K562 (cell line): ENCODE data around the gene HACD1. TPM values are rescaled to one million over a fixed set of nuclear protein-coding genes. Genes with fewer than 3 reads are reported as not detected.
A peak's percentile ranks its signal among the peaks of the same experiment; 100 is the strongest.

Experiments used
- BCOR ChIP-seq: fragments of 450-650 bp; IDR thresholded peaks from 2 replicates; pipeline ENCODE4 v1.6.1; 2016
- CBFA2T3 ChIP-seq: fragments of 450-650 bp; IDR thresholded peaks from 2 replicates; pipeline ENCODE4 v1.6.1; 2017
- CHD4 ChIP-seq: fragments of 200-600 bp; sonication (generic); IDR thresholded peaks from 3 replicates; pipeline ENCODE4 v1.6.1; 2012; ENCODE audit warnings: low read depth, mild to moderate bottlenecking, mixed read lengths, low read length, inconsistent platforms; ENCODE audit not compliant: insufficient read depth, insufficient replicate concordance, poor library complexity, severe bottlenecking
- CSDE1 ChIP-seq, 2 experiments: fragments of 450-650 bp; IDR thresholded peaks; 2 replicates each; pipeline ENCODE4 v1.6.1; 2016; ENCODE audit warnings: mild to moderate bottlenecking in 1 of 2
- E2F4 ChIP-seq: sonication (generic); formaldehyde crosslinking; IDR thresholded peaks from 2 replicates; pipeline ENCODE4 v1.8.0; 2022; ENCODE audit warnings: mild to moderate bottlenecking, low read depth, missing genetic modification reagents
- FOXJ2 ChIP-seq: fragments of 200-800 bp; sonication (Bioruptor generic); IDR thresholded peaks from 2 replicates; pipeline ENCODE4 v1.6.1; 2016; ENCODE audit warnings: missing genetic modification characterization, missing compliant biosample characterization
- FOXK1 ChIP-seq: sonication (generic); formaldehyde crosslinking; IDR thresholded peaks from 2 replicates; pipeline ENCODE4 v1.8.0; 2022; ENCODE audit warnings: missing genetic modification reagents, mild to moderate bottlenecking, borderline replicate concordance
- GTF2B ChIP-seq: IDR thresholded peaks from 2 replicates; pipeline ENCODE4 v1.6.1; 2011; ENCODE audit not compliant: insufficient read length; ENCODE audit errors: extremely low read depth
- HCFC1 ChIP-seq: IDR thresholded peaks from 2 replicates; pipeline ENCODE4 v1.6.1; 2012; ENCODE audit warnings: low read depth, low read length, improper control_type of control experiment
- HDAC2 ChIP-seq: fragments of 450-650 bp; IDR thresholded peaks from 2 replicates; pipeline ENCODE4 v1.6.1; 2016; ENCODE audit warnings: mild to moderate bottlenecking
- IFI16 ChIP-seq: fragments of 250-450 bp; sonication (Bioruptor Pico); IDR thresholded peaks from 2 replicates; pipeline ENCODE4 v2.1.2; 2022; ENCODE audit warnings: mild to moderate bottlenecking, inconsistent platforms
- IRF2 ChIP-seq: sonication (generic); formaldehyde crosslinking; IDR thresholded peaks from 2 replicates; pipeline ENCODE4 v1.8.1; 2022; ENCODE audit warnings: mild to moderate bottlenecking, missing genetic modification reagents
- JUND ChIP-seq, 2 experiments: IDR thresholded peaks; 2 replicates in 1 of 2; 3 replicates in 1 of 2; pipeline ENCODE4 v1.6.1; 2011; ENCODE audit warnings: borderline replicate concordance in 2 of 2, low read depth in 2 of 2, low read length in 2 of 2, improper control_type of control experiment in 1 of 2, missing biosample characterization in 1 of 2, missing genetic modification characterization in 1 of 2, missing genetic modification reagents in 1 of 2
- KDM4B ChIP-seq, 2 experiments: fragments of 450-650 bp in 1 of 2; sonication (generic) in 1 of 2; IDR thresholded peaks; 2 replicates each; pipeline ENCODE4 v1.6.1; 2016 to 2017; ENCODE audit warnings: borderline replicate concordance in 2 of 2, antibody characterized with exemption in 1 of 2, low read depth in 1 of 2, mild to moderate bottlenecking in 1 of 2
- KLF13 ChIP-seq: fragments of 450-650 bp; IDR thresholded peaks from 2 replicates; pipeline ENCODE4 v1.6.1; 2016; ENCODE audit warnings: missing genetic modification characterization, low read depth, mild to moderate bottlenecking, missing compliant biosample characterization, moderate library complexity, borderline replicate concordance
- MAFG ChIP-seq: fragments of 450-650 bp; conservative IDR thresholded peaks from 2 replicates; pipeline ENCODE4 v1.6.1; 2016; ENCODE audit warnings: missing genetic modification characterization, missing compliant biosample characterization
- MAX ChIP-seq: sonication (generic); formaldehyde crosslinking; IDR thresholded peaks from 2 replicates; pipeline ENCODE4 v1.9.0; 2022; ENCODE audit warnings: mild to moderate bottlenecking, missing genetic modification reagents
- MCM2 ChIP-seq: fragments of 450-650 bp; IDR thresholded peaks from 2 replicates; pipeline ENCODE4 v1.6.1; 2017; ENCODE audit warnings: low read depth, mild to moderate bottlenecking
- NCOA2 ChIP-seq, 2 experiments: fragments of 450-650 bp; IDR thresholded peaks; 2 replicates each; pipeline ENCODE4 v1.6.1; 2018; ENCODE audit warnings: mild to moderate bottlenecking in 2 of 2, moderate library complexity in 1 of 2; ENCODE audit not compliant: partially characterized antibody in 2 of 2
- NFE2 ChIP-seq: IDR thresholded peaks from 2 replicates; pipeline ENCODE4 v1.6.1; 2014; ENCODE audit warnings: antibody characterized with exemption, low read depth
- NR2C2 ChIP-seq, 2 experiments: fragments of 200-800 bp in 1 of 2; sonication (Bioruptor generic) in 1 of 2; sonication (generic) in 1 of 2; formaldehyde crosslinking in 1 of 2; IDR thresholded peaks; 2 replicates each; pipeline versions ENCODE4 v1.6.1 to v1.8.0; 2016 to 2022; ENCODE audit warnings: mild to moderate bottlenecking in 1 of 2, missing compliant biosample characterization in 1 of 2, missing genetic modification characterization in 1 of 2, missing genetic modification reagents in 1 of 2
- RUNX1 ChIP-seq: sonication (generic); IDR thresholded peaks from 2 replicates; pipeline ENCODE4 v1.6.1; 2016; ENCODE audit warnings: antibody characterized with exemption, low read depth
- SETDB1 ChIP-seq: IDR thresholded peaks from one replicate; pipeline ENCODE4 v1.6.1; 2012; ENCODE audit warnings: low read length, control low read depth, inconsistent platforms
- SNIP1 ChIP-seq: fragments of 450-650 bp; IDR thresholded peaks from 2 replicates; pipeline ENCODE4 v1.7.1; 2017; ENCODE audit warnings: low read depth, mild to moderate bottlenecking
- STAT5B ChIP-seq: fragments of 250-450 bp; sonication (Bioruptor Pico); IDR thresholded peaks from 2 replicates; pipeline ENCODE4 v1.8.0; 2021; ENCODE audit warnings: mild to moderate bottlenecking, inconsistent platforms
- ZNF174 ChIP-seq: fragments of 250-450 bp; sonication (Bioruptor Pico); IDR thresholded peaks from 2 replicates; pipeline ENCODE4 v1.4.0; 2020; ENCODE audit warnings: mild to moderate bottlenecking
- ZNF431 ChIP-seq: sonication (generic); formaldehyde crosslinking; IDR thresholded peaks from 2 replicates; pipeline ENCODE4 v1.8.0; 2022; ENCODE audit warnings: mild to moderate bottlenecking, missing genetic modification reagents
- ZNF57 ChIP-seq: fragments of 450-650 bp; formaldehyde crosslinking; IDR thresholded peaks from 2 replicates; pipeline ENCODE4 v1.4.0; 2020; ENCODE audit warnings: mild to moderate bottlenecking, moderate library complexity
- ZNF766 ChIP-seq: fragments of 200-800 bp; sonication (Bioruptor generic); conservative IDR thresholded peaks from 2 replicates; pipeline ENCODE4 v1.6.1; 2016; ENCODE audit warnings: missing genetic modification characterization, missing compliant biosample characterization
- polyA plus RNA-seq, 8 experiments: library from polyadenylated mRNA; depleted of rRNA in 4 of 8; stranded (reverse) in 5 of 8; unstranded in 3 of 8; fragments of >200 nt; fragmentation: Nextera tagmentation in 2 of 8; fragmentation: Illumina TruSeq in 1 of 8; extraction: Ambion mirVana in 2 of 8; extraction: Trizol in 1 of 8; gene quantifications; 2 replicates each; pipeline versions ENCODE4 v1.2.1 to v1.2.3, GENCODE V29; 2011 to 2014; ENCODE audit warnings: inconsistent platforms in 1 of 8, missing spikeins in 1 of 8
- total RNA-seq, 7 experiments: library from RNA; depleted of rRNA in 6 of 7; stranded (reverse); fragments of >200 nt in 6 of 7; fragmentation: Illumina TruSeq in 2 of 7; extraction: Trizol in 2 of 7; gene quantifications; 2 replicates each; pipeline versions ENCODE4 v1.2.1 to v1.2.3, GENCODE V29; 2011 to 2021; ENCODE audit warnings: low replicate concordance in 1 of 7

Gene HACD1
- total and polyA plus RNA-seq, 9 of the 15 experiments (the other 6 are each of a cell fraction or from before 2014, with no cell fraction given), result 0.99 to 4.5 (median 2.4) TPM

GRCh38 chr10:17616403-17617030, 657 bp downstream of the HACD1 start (continued):
- TF ChIP-seq NCOA2 (IDR thresholded peaks at IDR 0.05; ENCODE audit: partially characterized antibody in 2 of 2), result no peak
- TF ChIP-seq ZNF57 (CRISPR knock-in tag), result no peak
- TF ChIP-seq CSDE1 (IDR thresholded peaks at IDR 0.05), result no peak
- TF ChIP-seq STAT5B (CRISPR knock-in tag), result no peak
- TF ChIP-seq ZNF766 (CRISPR knock-in tag), result no peak
- TF ChIP-seq FOXJ2 (tag), result no peak
- TF ChIP-seq IFI16, result no peak
- peak; percentile 36; the same call in 1 of the 2 replicates for TF ChIP-seq JUND (IDR thresholded peaks at IDR 0.05; ENCODE audit: borderline replicate concordance, low read depth, low read length)
- no peak; the same call in 2 of the 3 replicates for TF ChIP-seq JUND (tag; IDR thresholded peaks at IDR 0.05; ENCODE audit: borderline replicate concordance, low read depth, low read length)
- no peak for TF ChIP-seq E2F4
- no peak for TF ChIP-seq MCM2
- TF ChIP-seq MAX (CRISPR knock-in tag), result no peak
- TF ChIP-seq MAFG (tag), result peak; percentile 86
- peak; percentile 74 for TF ChIP-seq CBFA2T3
- no peak for TF ChIP-seq NR2C2 (CRISPR knock-in tag; IDR thresholded peaks at IDR 0.05)
- TF ChIP-seq NR2C2 (tag; IDR thresholded peaks at IDR 0.05), result no peak
- no peak for TF ChIP-seq KDM4B (IDR thresholded peaks at IDR 0.05; ENCODE audit: borderline replicate concordance in 2 of 2, low read depth in 1 of 2)
- peak; percentile 79; the same call in 1 of the 2 replicates for TF ChIP-seq BCOR
- peak; percentile 95 for TF ChIP-seq NFE2
- TF ChIP-seq GTF2B, result no peak
- TF ChIP-seq RUNX1, result no peak
- TF ChIP-seq IRF2 (CRISPR knock-in tag), result no peak
- no peak for TF ChIP-seq SETDB1
- TF ChIP-seq KLF13 (tag), result no peak
- TF ChIP-seq ZNF431 (CRISPR knock-in tag), result no peak
- TF ChIP-seq ZNF174 (CRISPR knock-in tag), result no peak
- no peak for TF ChIP-seq FOXK1 (CRISPR knock-in tag)
- no peak for TF ChIP-seq HCFC1
- TF ChIP-seq HDAC2, result peak; percentile 93
- no peak for TF ChIP-seq SNIP1
- no peak for TF ChIP-seq CHD4
